Fibroblast of lung (primary cell): ENCODE measurements around the gene AREL1. TPM values are rescaled to one million over a fixed set of nuclear protein-coding genes. Genes with fewer than 3 reads are reported as not detected.
A peak's percentile ranks its signal among the peaks of the same experiment; 100 is the strongest.

ENCODE experiments used
- DNase-seq, 2 donors: peaks; one replicate each; pipeline versions ENCODE4 v3.0.0 to v3.0.0-alpha.2; 2010; ENCODE audit warnings: low read depth in 2 of 2
- H2AFZ ChIP-seq: 2 replicates; pipeline ENCODE4 v1.5.1; 2012; ENCODE audit warnings: low read length, control low read depth, inconsistent platforms
- H3K27ac ChIP-seq: 2 replicates; pipeline ENCODE4 v1.5.1; 2011; ENCODE audit warnings: low read length, control low read depth; ENCODE audit not compliant: insufficient read depth
- H3K27me3 ChIP-seq: 2 replicates; pipeline ENCODE4 v1.5.1; 2011; ENCODE audit warnings: mild to moderate bottlenecking, low read length; ENCODE audit not compliant: control insufficient read depth, insufficient read depth
- H3K36me3 ChIP-seq: 2 replicates; pipeline ENCODE4 v1.5.1; 2011; ENCODE audit warnings: low read length; ENCODE audit not compliant: control insufficient read depth, insufficient read depth
- H3K4me1 ChIP-seq: 2 replicates; pipeline ENCODE4 v1.5.1; 2011; ENCODE audit warnings: low read length; ENCODE audit not compliant: control insufficient read depth, insufficient read depth; ENCODE audit errors: extremely low read depth
- H3K4me2 ChIP-seq: 2 replicates; pipeline ENCODE4 v1.5.1; 2011; ENCODE audit warnings: low read length, control low read depth; ENCODE audit not compliant: insufficient read depth; ENCODE audit errors: extremely low read depth
- H3K4me3 ChIP-seq, 4 experiments: fragments of 200-600 bp in 1 of 4; sonication (generic) in 1 of 4; replicated peaks in 1 of 4; 2 replicates each; pipeline ENCODE4 v1.5.1; 2011 to 2016; ENCODE audit warnings: low read length in 4 of 4, low read depth in 3 of 4, mild to moderate bottlenecking in 3 of 4, control low read depth in 2 of 4, inconsistent platforms in 1 of 4, mixed read lengths in 1 of 4; ENCODE audit not compliant: insufficient read depth in 1 of 4; ENCODE audit errors: control extremely low read depth in 1 of 4
- H3K79me2 ChIP-seq: 2 replicates; pipeline ENCODE4 v1.5.1; 2012; ENCODE audit warnings: mild to moderate bottlenecking, low read length, inconsistent platforms; ENCODE audit not compliant: control insufficient read depth, insufficient read depth
- H3K9ac ChIP-seq: 2 replicates; pipeline ENCODE4 v1.5.1; 2011; ENCODE audit warnings: mild to moderate bottlenecking, low read length, control low read depth; ENCODE audit not compliant: insufficient read depth
- H3K9me3 ChIP-seq: 2 replicates; pipeline ENCODE4 v1.5.1; 2012; ENCODE audit warnings: low read depth, low read length; ENCODE audit not compliant: control insufficient read depth, insufficient read depth
- H4K20me1 ChIP-seq: 2 replicates; pipeline ENCODE4 v1.5.1; 2011; ENCODE audit warnings: low read length; ENCODE audit not compliant: control insufficient read depth, insufficient read depth; ENCODE audit errors: extremely low read depth
- CTCF ChIP-seq, 2 donors: IDR thresholded peaks in 1 of 2; conservative IDR thresholded peaks in 1 of 2; 1 replicate in 1 of 2; 2 replicates in 1 of 2; pipeline ENCODE4 v1.5.1; 2011 to 2012; ENCODE audit warnings: low read length in 2 of 2, control low read depth in 1 of 2, inconsistent platforms in 1 of 2, low read depth in 1 of 2, mild to moderate bottlenecking in 1 of 2
- EZH2 ChIP-seq: IDR thresholded peaks from 2 replicates; pipeline ENCODE4 v1.5.1; 2012; ENCODE audit warnings: low read length, control low read depth, mild to moderate bottlenecking; ENCODE audit errors: missing control alignments
- polyA plus RNA-seq, 2 donors: library from polyadenylated mRNA; depleted of rRNA in 1 of 2; stranded (reverse) in 1 of 2; unstranded in 1 of 2; fragments of >200 nt; gene quantifications; 2 replicates each; pipeline ENCODE4 v1.2.1, GENCODE V29; 2011 to 2012; ENCODE audit warnings: missing spikeins in 1 of 2
- total RNA-seq: library from RNA; depleted of rRNA; stranded (reverse); fragments of >200 nt; gene quantifications from 2 replicates; pipeline ENCODE4 v1.2.1, GENCODE V29; 2014

The AREL1 gene
- total and polyA plus RNA-seq, 2 donors (not counting 1 experiment from before 2014, with no cell fraction given), result 28.2 to 36.5 TPM

- Histone ChIP-seq H3K27ac (no peak overlapping the region), H3K4me2 (no peak overlapping the region), H3K9me3 (no peaks in the 10 kb centered on the region), H3K79me2 (no peaks in the 10 kb centered on the region), H3K9ac (no peak overlapping the region), H3K27me3 (no peaks in the 10 kb centered on the region), H2AFZ (no peak overlapping the region), H3K4me1 (peaks cover 7% of the 10 kb centered on the region), H3K36me3 (no peaks in the 10 kb centered on the region), H4K20me1 (no peaks in the 10 kb centered on the region), H3K4me3 (no peak overlapping the region)
- peak; percentile 60 to 62 for DNase-seq
- TF ChIP-seq EZH2 (no peak), CTCF (conservative IDR thresholded peaks at IDR 0.05 in 1 of 2, IDR thresholded peaks at IDR 0.05 in 1 of 2; ENCODE audit: low read depth in 1 of 2, low read length in 2 of 2) (no peak)
Measured at GRCh38 chr14:74630881-74631690, 81.8 kb downstream of the AREL1 start.

- no peak overlapping the region for H3K4me3 ChIP-seq
- DNase-seq, result no peak
- no peak overlapping the region for H2AFZ ChIP-seq
- no peaks in the 10 kb centered on the region for H3K27me3 ChIP-seq
- no peaks in the 10 kb centered on the region for H3K79me2 ChIP-seq
- H3K4me1 ChIP-seq, result peaks cover 3% of the 10 kb centered on the region
- no peak overlapping the region for H3K27ac ChIP-seq
- H4K20me1 ChIP-seq, result no peaks in the 10 kb centered on the region
- no peaks in the 10 kb centered on the region for H3K36me3 ChIP-seq
- no peak overlapping the region for H3K9ac ChIP-seq
- TF ChIP-seq CTCF (conservative IDR thresholded peaks at IDR 0.05 in 1 of 2, IDR thresholded peaks at IDR 0.05 in 1 of 2; ENCODE audit: low read depth in 1 of 2, low read length in 2 of 2) (no peak), EZH2 (no peak)
- H3K4me2 ChIP-seq, result no peak overlapping the region
- no peaks in the 10 kb centered on the region for H3K9me3 ChIP-seq
Measured at GRCh38 chr14:74628418-74628817, 84.5 kb downstream of the AREL1 start.

- H3K9me3 ChIP-seq, result no peaks in the 10 kb centered on the region
- TF ChIP-seq EZH2, result no peak
Measured at GRCh38 chr14:74627076-74627475, 85.8 kb downstream of the AREL1 start.

More at GRCh38 chr14:74627076-74627475, 85.8 kb downstream of the AREL1 start:
- Histone ChIP-seq H4K20me1 (no peaks in the 10 kb centered on the region), H3K27ac (no peak overlapping the region), H2AFZ (no peak overlapping the region), H3K4me3 (no peak overlapping the region), H3K9ac (no peak overlapping the region), H3K4me1 (no peaks in the 10 kb centered on the region), H3K36me3 (no peaks in the 10 kb centered on the region), H3K4me2 (no peak overlapping the region), H3K79me2 (no peaks in the 10 kb centered on the region), H3K27me3 (no peaks in the 10 kb centered on the region)
- no peak for DNase-seq
